HG02885 (cell line): ENCODE data around the gene DHX36.

Source experiments
- ATAC-seq: cut with Tn5 transposase; IDR thresholded peaks from one replicate; pipeline ENCODE4 v1.9.1; 2021; ENCODE audit warnings: mild to moderate bottlenecking; ENCODE audit not compliant: unreplicated experiment, poor library complexity

DHX36 gene

GRCh38 chr3:154228561-154229216, 95.6 kb downstream of the DHX36 start:
- no peak for ATAC-seq

GRCh38 chr3:154227531-154227930, 96.8 kb downstream of the DHX36 start:
- no peak for ATAC-seq

DNA sequence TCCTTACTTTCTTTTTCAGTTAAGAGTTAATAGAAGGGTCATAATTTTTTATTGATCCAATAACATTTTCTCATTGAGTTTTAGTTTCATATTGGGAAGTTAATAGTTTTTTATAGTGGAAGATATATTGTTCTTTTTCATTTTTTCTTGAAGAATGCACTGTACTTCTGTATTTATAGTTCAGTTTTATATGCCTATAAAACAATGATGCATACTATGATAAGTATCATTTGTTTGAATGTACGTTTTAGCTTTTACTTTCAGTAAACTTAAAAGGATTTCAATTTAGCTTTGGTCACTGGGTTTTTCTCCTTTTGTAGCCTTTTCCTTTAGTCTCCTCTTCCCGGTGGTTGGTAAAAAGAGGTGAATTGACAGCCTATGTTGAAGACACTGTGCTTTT, 98.8 kb downstream of the DHX36 start:
- no peak for ATAC-seq

DNA sequence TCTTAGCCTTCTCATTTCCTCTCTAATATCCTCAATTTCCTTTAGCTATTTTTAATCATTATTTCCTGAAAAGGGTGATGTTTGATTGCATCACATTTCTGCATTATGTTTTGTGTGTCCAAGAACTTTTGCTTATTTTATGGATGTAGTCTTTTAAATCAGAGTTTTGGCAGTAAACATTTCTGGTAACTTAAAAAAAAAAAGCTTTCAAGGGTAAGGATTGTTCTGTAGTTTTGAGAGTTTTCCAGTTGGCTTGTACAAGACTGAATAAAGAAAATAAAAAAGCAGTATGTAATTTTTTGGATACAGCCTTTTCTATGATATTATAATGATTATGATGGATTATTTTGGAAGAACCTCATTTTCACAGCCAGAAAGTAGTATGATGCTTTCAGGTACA, 99.4 kb downstream of the DHX36 start:
- ATAC-seq = no peak

- ATAC-seq = no peak
Measured at GRCh38 chr3:154224366-154224765, 99.9 kb downstream of the DHX36 start.

- ATAC-seq = no peak
Measured at GRCh38 chr3:154223519-154223918, 100.8 kb downstream of the DHX36 start.
